ENCODE measurements around the gene PDYN. TPM values are rescaled to one million over a fixed set of nuclear protein-coding genes. Genes with fewer than 3 reads are reported as not detected.
A peak's percentile ranks its signal among the peaks of the same experiment; 100 is the strongest.
"Not testable (repeated sequence)": the region's sequence is repeated elsewhere in the genome, so short reads cannot be mapped to it uniquely, and the experiment has no call there.

Gene PDYN
- not detected for total RNA-seq

- no peak for ATAC-seq
- H3K9me3 Mint-ChIP-seq, result no peaks in the 10 kb centered on the region
- H3K36me3 Mint-ChIP-seq (ENCODE audit: insufficient read depth), result no peaks in the 10 kb centered on the region
- no peak for DNase-seq
- H3K27me3 Mint-ChIP-seq (ENCODE audit: low read depth), result peaks cover 55% of the 10 kb centered on the region
- no peaks in the 10 kb centered on the region for H3K4me1 Mint-ChIP-seq (ENCODE audit: low read depth)
- H3K4me3 Mint-ChIP-seq, result no peak within 1 kb of the TSS
Observed at GRCh38 chr20:1993986-1994385, at the start of gene PDYN. TSS of gene PDYN (minus strand) at chr20:1994058. CDS start at chr20:1983084, 10,974 bp downstream.

- DNase-seq (no peak), ATAC-seq (no peak)
- Mint-ChIP-seq H3K27me3 (ENCODE audit: low read depth) (peaks cover 27% of the 10 kb centered on the region), H3K4me3 (no peak overlapping the region), H3K4me1 (ENCODE audit: low read depth) (no peaks in the 10 kb centered on the region), H3K36me3 (ENCODE audit: insufficient read depth) (no peaks in the 10 kb centered on the region), H3K9me3 (no peaks in the 10 kb centered on the region)
Observed at GRCh38 chr20:2042400-2042799, 48.5 kb upstream of the PDYN start.

DNA sequence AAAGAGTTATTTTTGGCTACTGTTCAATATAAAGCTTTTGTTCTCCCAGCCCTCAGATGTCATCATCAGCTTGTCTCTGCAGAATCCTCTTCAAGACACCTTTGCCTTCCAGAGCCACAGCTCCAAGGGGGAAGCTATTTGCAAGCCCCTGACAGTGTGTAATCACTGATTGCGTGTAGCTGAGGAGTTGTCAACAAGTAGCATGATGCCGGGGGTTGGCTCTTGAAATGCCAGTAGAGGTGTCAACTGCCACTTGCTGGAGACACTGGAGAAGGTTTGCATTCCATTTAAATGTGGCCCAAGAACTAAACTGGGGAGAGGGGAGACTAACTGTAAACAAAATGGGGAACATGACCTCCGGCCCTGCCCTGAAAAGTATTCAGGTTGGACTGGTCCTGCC, 44.3 kb upstream of the PDYN start:
- no peak for DNase-seq
- Mint-ChIP-seq H3K4me1 (ENCODE audit: low read depth) (no peaks in the 10 kb centered on the region), H3K36me3 (ENCODE audit: insufficient read depth) (no peaks in the 10 kb centered on the region), H3K9me3 (no peaks in the 10 kb centered on the region), H3K27me3 (ENCODE audit: low read depth) (peaks cover 38% of the 10 kb centered on the region), H3K4me3 (no peak overlapping the region)
- ATAC-seq, result no peak

DNA sequence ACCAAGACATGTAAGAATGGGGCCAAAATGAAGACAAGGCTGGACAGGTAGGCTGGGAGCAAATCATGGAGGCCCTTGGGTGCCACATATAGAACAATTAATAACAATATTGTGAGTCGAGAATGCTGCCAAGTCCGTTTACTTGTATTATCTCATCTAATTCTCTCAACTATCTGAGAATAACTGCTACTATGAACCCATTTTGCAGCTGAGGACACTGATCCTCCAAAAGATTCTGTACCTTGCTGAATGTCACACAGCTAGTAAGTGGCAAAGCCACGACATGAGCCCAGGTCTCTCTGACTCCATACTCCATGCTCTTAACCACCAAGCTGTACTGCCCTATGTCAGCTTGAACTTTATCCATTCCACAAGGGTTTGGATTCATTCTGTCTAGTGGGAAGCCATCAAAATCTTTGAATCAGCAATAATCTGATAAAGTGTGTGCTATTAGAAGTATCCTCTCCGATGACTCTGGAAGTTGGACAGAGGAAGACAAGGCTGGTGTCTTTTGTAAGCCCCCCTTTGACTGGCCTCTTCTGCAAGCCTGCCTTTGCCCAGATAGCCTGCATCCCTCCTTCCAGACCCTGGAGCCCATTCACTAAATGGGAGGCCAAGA, 43.5 kb upstream of the PDYN start:
- Mint-ChIP-seq H3K4me3 (no peak overlapping the region), H3K36me3 (ENCODE audit: insufficient read depth) (no peaks in the 10 kb centered on the region), H3K27me3 (ENCODE audit: low read depth) (peaks cover 43% of the 10 kb centered on the region), H3K4me1 (ENCODE audit: low read depth) (no peaks in the 10 kb centered on the region), H3K9me3 (no peaks in the 10 kb centered on the region)
- ATAC-seq (no peak), DNase-seq (no peak)

DNA sequence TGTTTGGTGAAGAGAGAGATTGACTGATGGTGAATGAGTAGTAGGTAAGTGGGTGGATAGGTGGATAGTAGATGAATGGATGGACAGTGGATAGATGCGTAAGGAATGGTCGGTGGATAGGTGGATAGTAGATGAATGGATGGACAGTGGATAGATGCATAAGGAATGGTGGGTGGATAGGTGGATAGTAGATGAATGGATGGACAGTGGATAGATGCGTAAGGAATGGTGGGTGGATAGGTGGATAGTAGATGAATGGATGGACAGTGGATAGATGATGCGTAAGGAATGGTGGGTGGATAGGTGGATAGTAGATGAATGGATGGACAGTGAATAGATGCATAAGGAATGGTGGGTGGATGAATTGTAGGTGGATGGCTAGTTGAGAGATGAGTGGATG, 42.5 kb upstream of the PDYN start:
- peaks cover 49% of the 10 kb centered on the region for H3K27me3 Mint-ChIP-seq (ENCODE audit: low read depth)
- not testable (repeated sequence) for H3K36me3 Mint-ChIP-seq (ENCODE audit: insufficient read depth); ATAC-seq; H3K4me1 Mint-ChIP-seq (ENCODE audit: low read depth); H3K9me3 Mint-ChIP-seq; H3K4me3 Mint-ChIP-seq; DNase-seq

GRCh38 chr20:2032168-2032567, 38.3 kb upstream of the PDYN start:
- H3K9me3 Mint-ChIP-seq, result no peaks in the 10 kb centered on the region
- DNase-seq (no peak), ATAC-seq (no peak)
- H3K27me3 Mint-ChIP-seq (ENCODE audit: low read depth), result peaks cover 48% of the 10 kb centered on the region
- no peaks in the 10 kb centered on the region for H3K4me1 Mint-ChIP-seq (ENCODE audit: low read depth)
- no peaks in the 10 kb centered on the region for H3K36me3 Mint-ChIP-seq (ENCODE audit: insufficient read depth)
- no peak overlapping the region for H3K4me3 Mint-ChIP-seq

DNA sequence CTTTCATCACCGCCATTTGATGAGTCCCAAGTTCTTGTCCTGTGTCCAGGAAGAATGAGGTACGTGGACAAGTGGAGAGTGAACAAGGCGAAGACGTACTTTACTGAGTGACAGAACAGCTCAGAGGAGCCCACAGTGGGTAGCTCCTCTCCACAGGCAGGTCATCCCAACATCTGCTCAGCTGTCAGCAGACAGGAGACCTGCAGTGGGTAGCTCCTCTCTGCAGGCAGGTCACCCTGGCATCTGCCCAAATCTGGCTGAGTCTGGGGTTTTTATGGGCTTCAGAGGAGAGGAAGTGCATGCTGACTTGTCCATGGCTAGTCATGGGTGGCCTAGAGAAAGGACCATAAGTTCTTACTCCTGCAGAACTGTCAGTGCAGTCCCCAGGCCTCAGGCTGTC, 32.7 kb upstream of the PDYN start:
- no peaks in the 10 kb centered on the region for H3K36me3 Mint-ChIP-seq (ENCODE audit: insufficient read depth)
- H3K4me1 Mint-ChIP-seq (ENCODE audit: low read depth), result no peaks in the 10 kb centered on the region
- DNase-seq (no peak), ATAC-seq (no peak)
- peaks cover 27% of the 10 kb centered on the region for H3K27me3 Mint-ChIP-seq (ENCODE audit: low read depth)
- H3K4me3 Mint-ChIP-seq, result no peak overlapping the region
- H3K9me3 Mint-ChIP-seq, result peaks cover 5% of the 10 kb centered on the region

DNA sequence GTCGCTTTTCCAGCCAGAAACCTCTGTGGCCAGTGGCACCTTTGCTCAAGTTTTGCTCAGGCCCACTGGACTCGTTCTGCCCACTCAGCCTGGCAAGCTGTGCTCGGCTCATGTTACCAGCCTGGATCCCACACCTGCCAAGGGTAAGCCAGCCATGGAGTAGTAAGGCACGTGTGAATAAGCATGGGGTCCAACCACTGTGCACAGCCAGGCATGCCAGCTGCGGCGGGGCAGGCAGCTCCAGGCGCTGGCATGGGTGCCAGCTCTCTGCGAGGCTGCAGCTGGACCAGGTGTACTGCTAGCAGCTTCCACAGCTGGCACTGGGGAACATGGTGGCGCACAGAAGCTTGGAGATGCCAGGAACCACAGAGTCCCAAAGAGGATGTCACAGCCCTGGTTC, 32.1 kb upstream of the PDYN start:
- ATAC-seq (no peak), DNase-seq (no peak)
- Mint-ChIP-seq H3K4me3 (no peak overlapping the region), H3K27me3 (ENCODE audit: low read depth) (peaks cover 22% of the 10 kb centered on the region), H3K9me3 (peaks cover 5% of the 10 kb centered on the region), H3K4me1 (ENCODE audit: low read depth) (no peaks in the 10 kb centered on the region), H3K36me3 (ENCODE audit: insufficient read depth) (no peaks in the 10 kb centered on the region)

DNA sequence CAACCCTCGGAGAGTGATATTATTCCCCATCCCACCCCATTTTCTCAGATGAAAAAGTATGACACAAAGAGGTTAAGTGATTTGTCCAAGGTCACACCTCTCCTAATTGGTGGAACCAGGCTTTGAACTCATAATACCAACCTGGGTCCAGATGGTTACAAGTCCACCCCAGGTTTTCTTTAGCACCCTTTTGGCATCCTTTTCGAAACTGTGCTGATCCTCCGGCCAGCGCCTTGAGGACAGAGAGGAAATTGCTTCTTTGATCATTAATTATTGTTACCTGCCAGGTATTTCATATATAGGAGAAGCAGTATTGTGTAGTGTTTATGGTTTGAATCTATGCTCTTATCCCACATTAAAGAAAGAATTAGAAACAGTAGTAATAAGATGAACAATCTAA, 29.3 kb upstream of the PDYN start:
- no peak overlapping the region for H3K4me3 Mint-ChIP-seq
- H3K36me3 Mint-ChIP-seq (ENCODE audit: insufficient read depth), result no peaks in the 10 kb centered on the region
- peaks cover 5% of the 10 kb centered on the region for H3K9me3 Mint-ChIP-seq
- H3K27me3 Mint-ChIP-seq (ENCODE audit: low read depth), result peaks cover 14% of the 10 kb centered on the region
- DNase-seq (no peak), ATAC-seq (no peak)
- no peaks in the 10 kb centered on the region for H3K4me1 Mint-ChIP-seq (ENCODE audit: low read depth)

- H3K4me3 Mint-ChIP-seq, result no peak overlapping the region
- peaks cover 5% of the 10 kb centered on the region for H3K9me3 Mint-ChIP-seq
- DNase-seq (no peak), ATAC-seq (no peak)
- H3K4me1 Mint-ChIP-seq (ENCODE audit: low read depth), result no peaks in the 10 kb centered on the region
- peaks cover 12% of the 10 kb centered on the region for H3K27me3 Mint-ChIP-seq (ENCODE audit: low read depth)
- no peaks in the 10 kb centered on the region for H3K36me3 Mint-ChIP-seq (ENCODE audit: insufficient read depth)
Observed at GRCh38 chr20:2022163-2022562, 28.3 kb upstream of the PDYN start.

GRCh38 chr20:2010533-2010932, 16.7 kb upstream of the PDYN start:
- H3K36me3 Mint-ChIP-seq (ENCODE audit: insufficient read depth), result no peaks in the 10 kb centered on the region
- no peak for ATAC-seq
- DNase-seq, result no peak
- H3K9me3 Mint-ChIP-seq, result no peaks in the 10 kb centered on the region
- H3K4me3 Mint-ChIP-seq, result no peak overlapping the region
- H3K27me3 Mint-ChIP-seq (ENCODE audit: low read depth), result peaks cover 26% of the 10 kb centered on the region
- H3K4me1 Mint-ChIP-seq (ENCODE audit: low read depth), result no peaks in the 10 kb centered on the region

DNA sequence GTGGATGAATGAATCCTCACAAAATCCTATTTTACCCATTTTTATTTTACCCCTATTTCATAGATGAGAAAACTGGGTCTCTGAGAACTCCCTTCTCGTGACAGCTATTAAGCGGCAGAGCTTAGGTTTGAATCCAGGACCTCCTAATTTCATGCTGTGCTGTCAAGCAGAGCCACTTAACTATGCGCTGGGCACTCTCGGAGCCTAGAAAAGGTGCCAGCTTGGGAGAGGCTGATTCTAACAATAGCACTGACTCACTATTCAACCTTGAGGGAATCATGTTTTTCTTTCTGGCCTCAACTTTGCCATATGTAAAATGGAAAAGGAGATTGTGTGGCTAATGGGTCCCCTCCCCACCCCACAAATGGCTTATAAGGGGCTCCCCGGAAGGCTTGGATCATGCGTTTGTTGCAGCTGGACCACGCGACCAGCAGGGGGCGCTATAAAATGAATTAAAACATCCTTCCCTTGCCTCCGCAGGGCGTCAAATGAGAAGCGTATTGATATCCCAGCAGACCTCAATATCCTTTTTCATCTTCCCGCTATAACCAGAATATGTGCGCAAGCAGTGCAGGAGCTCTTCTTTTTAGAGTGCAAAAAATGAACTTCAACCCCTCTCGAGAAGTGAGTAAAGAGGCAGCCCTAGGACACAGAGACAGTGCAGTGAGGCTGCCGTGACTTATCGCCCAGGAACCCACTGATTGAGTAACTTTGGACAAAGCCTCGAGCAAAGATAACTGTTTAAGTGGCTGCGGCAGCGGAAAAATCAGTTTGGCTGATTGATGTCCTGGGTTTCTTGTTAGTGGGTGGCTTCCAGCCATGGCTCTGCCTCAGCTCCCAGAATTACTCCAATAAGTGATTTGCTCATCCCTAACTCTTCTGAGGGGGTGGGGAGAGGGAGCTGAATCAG, 12.8 kb upstream of the PDYN start:
- DNase-seq (peak; percentile 7), ATAC-seq (no peak)
- H3K4me3 Mint-ChIP-seq, result no peak overlapping the region
- no peaks in the 10 kb centered on the region for H3K9me3 Mint-ChIP-seq
- peaks cover 26% of the 10 kb centered on the region for H3K27me3 Mint-ChIP-seq (ENCODE audit: low read depth)
- H3K4me1 Mint-ChIP-seq (ENCODE audit: low read depth), result no peaks in the 10 kb centered on the region
- H3K36me3 Mint-ChIP-seq (ENCODE audit: insufficient read depth), result no peaks in the 10 kb centered on the region

GRCh38 chr20:2005831-2006426, 12.1 kb upstream of the PDYN start:
- H3K27me3 Mint-ChIP-seq (ENCODE audit: low read depth), result peaks cover 20% of the 10 kb centered on the region
- DNase-seq, result peak; percentile 39
- no peaks in the 10 kb centered on the region for H3K36me3 Mint-ChIP-seq (ENCODE audit: insufficient read depth)
- H3K4me1 Mint-ChIP-seq (ENCODE audit: low read depth), result no peaks in the 10 kb centered on the region
- H3K9me3 Mint-ChIP-seq, result no peaks in the 10 kb centered on the region
- peak in 1 of 2 donors; percentile 53 for ATAC-seq
- no peak overlapping the region for H3K4me3 Mint-ChIP-seq

GRCh38 chr20:2005359-2005758, 11.5 kb upstream of the PDYN start:
- ATAC-seq (peak; percentile 70 to 82), DNase-seq (no peak)
- Mint-ChIP-seq H3K36me3 (ENCODE audit: insufficient read depth) (no peaks in the 10 kb centered on the region), H3K4me3 (no peak overlapping the region), H3K4me1 (ENCODE audit: low read depth) (no peaks in the 10 kb centered on the region), H3K9me3 (no peaks in the 10 kb centered on the region), H3K27me3 (ENCODE audit: low read depth) (peaks cover 17% of the 10 kb centered on the region)

GRCh38 chr20:2004171-2004570, 10.3 kb upstream of the PDYN start:
- peaks cover 13% of the 10 kb centered on the region for H3K27me3 Mint-ChIP-seq (ENCODE audit: low read depth)
- H3K4me3 Mint-ChIP-seq, result no peak overlapping the region

More at GRCh38 chr20:2004171-2004570, 10.3 kb upstream of the PDYN start:
- DNase-seq, result no peak
- ATAC-seq, result no peak
- no peaks in the 10 kb centered on the region for H3K9me3 Mint-ChIP-seq
- H3K4me1 Mint-ChIP-seq (ENCODE audit: low read depth), result no peaks in the 10 kb centered on the region
- no peaks in the 10 kb centered on the region for H3K36me3 Mint-ChIP-seq (ENCODE audit: insufficient read depth)
